Inferior parietal cortex (tissue), 1 donor: ENCODE measurements around the gene SLC35G2.
"Not testable (repeated sequence)": the region's sequence is repeated elsewhere in the genome, so short reads cannot be mapped to it uniquely, and the experiment has no call there.

Experiments
- DNase-seq: peaks from one replicate; pipeline ENCODE4 v3.0.0-alpha.2; 2016; ENCODE audit errors: extremely low spot score

Gene SLC35G2

GRCh38 chr3:136885357-136886213 is 66.7 kb downstream of the SLC35G2 start:
- DNase-seq, result no peak

GRCh38 chr3:136889947-136890346 is 71.0 kb downstream of the SLC35G2 start:
- DNase-seq, result no peak

- DNase-seq, result no peak
Measured at GRCh38 chr3:136891934-136892855, 73.3 kb downstream of the SLC35G2 start.

GRCh38 chr3:136893848-136894443 is 75.0 kb downstream of the SLC35G2 start:
- DNase-seq, result no peak

GRCh38 chr3:136897171-136897570 is 78.2 kb downstream of the SLC35G2 start:
- DNase-seq, result not testable (repeated sequence)

GRCh38 chr3:136898549-136898948 is 79.6 kb downstream of the SLC35G2 start:
- no peak for DNase-seq

DNA sequence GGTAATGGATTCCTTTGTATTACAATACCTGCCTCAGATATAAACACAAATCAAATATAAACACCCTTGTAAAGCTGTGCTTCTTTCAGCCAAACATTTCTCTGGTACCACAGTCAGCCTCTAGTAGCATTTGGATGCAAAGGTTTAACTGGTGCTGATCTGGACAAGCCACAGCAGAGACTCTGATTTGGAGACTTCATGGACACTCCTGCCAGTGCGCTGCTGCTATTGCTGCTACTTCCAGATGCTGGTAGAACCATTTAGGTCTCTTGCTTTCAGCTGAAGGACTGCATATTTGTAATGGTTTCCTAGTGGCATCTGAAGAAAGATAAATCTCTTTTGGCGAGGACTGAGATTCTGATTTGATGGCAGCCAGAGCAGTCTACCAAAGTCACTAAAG is 80.0 kb downstream of the SLC35G2 start:
- DNase-seq, result no peak

GRCh38 chr3:136899622-136900158 is 80.8 kb downstream of the SLC35G2 start:
- DNase-seq, result no peak

DNA sequence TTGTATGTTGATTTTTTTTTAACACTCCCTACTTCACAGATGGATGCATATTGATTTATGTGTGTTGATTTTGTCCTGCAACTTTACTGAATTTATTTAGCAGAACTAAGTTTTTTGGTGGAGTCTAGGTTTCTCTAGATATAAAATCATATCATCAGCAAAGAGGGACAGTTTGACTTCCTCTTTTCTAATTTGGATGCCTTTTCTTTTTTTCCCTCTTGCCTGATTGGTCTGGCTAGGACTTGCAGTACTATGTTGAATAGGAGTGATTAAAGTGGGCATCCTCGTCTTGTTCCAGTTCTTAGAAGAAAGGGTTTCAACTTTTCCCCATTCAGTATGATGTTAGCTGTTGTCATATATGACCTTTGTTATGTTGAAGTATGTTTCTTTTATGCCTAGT is 81.8 kb downstream of the SLC35G2 start:
- not testable (repeated sequence) for DNase-seq

GRCh38 chr3:136901391-136901790 is 82.5 kb downstream of the SLC35G2 start:
- no peak for DNase-seq

DNA sequence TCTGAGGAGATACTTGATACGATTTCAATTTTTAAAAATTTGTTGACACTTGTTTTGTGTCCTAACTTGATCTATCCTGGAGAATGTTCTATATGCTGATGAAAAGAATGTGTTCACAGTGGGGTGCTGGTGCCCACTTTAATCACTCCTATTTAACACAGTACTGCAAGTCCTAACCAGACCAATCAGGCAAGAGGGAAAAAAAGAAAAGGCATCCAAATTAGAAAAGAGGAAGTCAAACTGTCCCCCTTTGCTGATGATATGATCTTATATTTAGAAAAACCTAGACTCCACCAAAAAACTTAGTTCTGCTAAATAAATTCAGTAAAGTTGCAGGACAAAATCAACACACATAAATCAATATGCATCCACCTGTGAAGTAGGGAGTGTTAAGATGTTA is 83.6 kb downstream of the SLC35G2 start:
- DNase-seq, result not testable (repeated sequence)

DNA sequence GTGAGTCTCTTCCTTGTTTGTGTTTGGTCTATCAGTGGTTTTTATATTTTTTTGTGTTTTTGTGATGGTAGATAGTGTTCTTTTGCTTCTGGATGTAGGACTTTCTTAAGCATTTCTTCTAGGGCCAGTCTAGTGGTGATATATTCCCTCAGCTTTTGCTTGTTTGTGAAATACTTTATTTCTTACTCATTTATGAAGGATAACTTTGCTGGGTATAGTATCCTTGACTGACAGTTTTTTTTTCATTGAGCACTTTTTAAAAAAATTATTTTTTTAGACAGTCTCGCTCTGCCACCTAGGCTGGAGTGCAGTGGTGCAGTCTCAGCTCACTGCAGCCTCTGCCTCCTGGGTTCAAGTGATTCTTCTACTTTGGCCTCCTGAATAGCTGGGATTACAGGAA is 85.0 kb downstream of the SLC35G2 start:
- no peak for DNase-seq

DNA sequence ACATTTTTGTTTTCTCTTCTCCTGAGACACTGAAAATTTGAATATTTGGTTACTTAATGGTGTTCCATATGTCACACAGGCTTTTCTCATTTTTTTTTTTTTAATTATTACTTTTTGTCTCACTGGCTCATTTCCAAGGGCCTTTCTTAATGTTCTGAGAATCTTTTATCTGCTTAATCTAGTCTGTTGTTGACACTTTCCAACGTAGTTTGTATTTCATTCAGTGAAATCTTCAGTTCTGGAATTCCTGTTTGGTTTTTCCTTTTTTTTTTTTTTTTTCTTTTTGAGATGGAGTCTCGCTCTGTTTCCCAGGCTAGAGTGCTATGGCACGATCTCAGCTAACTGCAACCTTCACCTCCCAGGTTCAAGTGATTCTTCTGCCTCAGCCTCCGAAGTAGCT is 85.8 kb downstream of the SLC35G2 start:
- DNase-seq, result no peak
